ENCODE results near the gene CEBPB. TPM values are rescaled to one million over a fixed set of nuclear protein-coding genes. Genes with fewer than 3 reads are reported as not detected.

CEBPB gene
- 10 to 100 TPM; 28.9 to 40.1 TPM for total RNA-seq

- Mint-ChIP-seq H3K9me3 (ENCODE audit: low read depth) (no peaks in the 10 kb centered on the region), H3K27me3 (peaks cover 6% of the 10 kb centered on the region), H3K27ac (peak within 1 kb of the TSS; percentile 84), H3K4me3 (peak within 1 kb of the TSS; percentile 96), H3K36me3 (ENCODE audit: low read depth) (peaks cover 26% of the 10 kb centered on the region), H3K4me1 (peaks cover 20% of the 10 kb centered on the region)
- ChIA-PET POLR2A (interaction anchor here (0.5 to 0.9 kb wide), 2 partner anchors 248 to 357 kb away, joined by 3 to 8 read pairs; no protein-coding TSS in a partner anchor), CTCF (interaction anchor here (0.7 to 10.4 kb wide), 7 partner anchors 37 to 1303 kb away, joined by 3 to 158 read pairs (median 3); no protein-coding TSS in a partner anchor)
- DNase-seq (peak; percentile 93), ATAC-seq (peak; percentile 60)
- intact Hi-C loops (cut with DNase I, micrococcal nuclease) = loop anchor here (1.0 to 10.0 kb wide), 15 partner anchors 37 to 742 kb away; partner anchors contain the start of genes ADNP (in 1 of the 2), PARD6B (in 1 of the 2), PEDS1 (in 1 of the 2) and PTPN1 (in 1 of the 2)
Measured at GRCh38 chr20:50190251-50191064, at the start of gene CEBPB. TSS of gene CEBPB (plus strand) at chr20:50190830. CDS start at chr20:50191034, 204 bp downstream.

- DNase-seq (no peak), ATAC-seq (no peak)
- Mint-ChIP-seq H3K4me3 (no peak overlapping the region), H3K9me3 (ENCODE audit: low read depth) (no peaks in the 10 kb centered on the region), H3K27me3 (no peaks in the 10 kb centered on the region), H3K36me3 (ENCODE audit: low read depth) (peaks cover 37% of the 10 kb centered on the region), H3K27ac (no peak overlapping the region), H3K4me1 (peaks cover 26% of the 10 kb centered on the region)
- intact Hi-C loops (cut with DNase I, micrococcal nuclease) = no loop called here
- POLR2A ChIA-PET = no interaction called here
- CTCF ChIA-PET = no interaction called here
Measured at GRCh38 chr20:50141018-50141675, 49.5 kb upstream of the CEBPB start.

- peaks cover 36% of the 10 kb centered on the region for H3K36me3 Mint-ChIP-seq (ENCODE audit: low read depth)
- peaks cover 31% of the 10 kb centered on the region for H3K4me1 Mint-ChIP-seq
- H3K27me3 Mint-ChIP-seq = no peaks in the 10 kb centered on the region
- ATAC-seq = no peak
- intact Hi-C loops (cut with DNase I, micrococcal nuclease) = no loop called here
- POLR2A ChIA-PET = interaction anchor here (0.6 kb wide), 1 partner anchor 366 kb away, joined by 3 read pairs; no protein-coding TSS in a partner anchor
- H3K4me3 Mint-ChIP-seq = no peak overlapping the region
- CTCF ChIA-PET = interaction anchor here (0.6 to 1.8 kb wide), 3 partner anchors 20 to 444 kb away, joined by 3 to 10 read pairs (median 3); no protein-coding TSS in a partner anchor
- H3K9me3 Mint-ChIP-seq (ENCODE audit: low read depth) = no peaks in the 10 kb centered on the region
- H3K27ac Mint-ChIP-seq = no peak overlapping the region
- no peak for DNase-seq
Measured at GRCh38 chr20:50141811-50142561, 48.6 kb upstream of the CEBPB start.

DNA sequence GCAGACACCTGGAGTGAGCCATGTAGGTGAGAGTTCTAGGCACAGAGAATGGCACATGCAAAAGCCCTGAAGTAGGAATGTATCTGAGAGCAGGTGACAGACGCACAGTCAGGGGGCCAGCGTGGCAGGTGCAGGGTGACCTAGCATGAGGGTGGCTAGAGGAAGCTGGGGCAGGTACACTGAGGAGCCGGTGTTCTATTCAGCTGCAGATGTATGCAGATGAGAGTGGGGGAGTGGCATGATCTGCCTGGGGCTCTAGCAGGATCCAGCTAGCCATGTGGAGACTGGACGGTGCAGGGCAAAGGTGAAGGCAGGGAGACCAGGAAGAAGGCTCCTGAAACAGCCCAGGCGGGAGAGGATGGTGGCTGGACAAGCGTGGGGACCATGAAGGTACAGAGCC, 47.8 kb upstream of the CEBPB start:
- no peaks in the 10 kb centered on the region for H3K27me3 Mint-ChIP-seq
- H3K27ac Mint-ChIP-seq = peak overlapping the region; percentile 23
- DNase-seq (no peak), ATAC-seq (no peak)
- no peaks in the 10 kb centered on the region for H3K9me3 Mint-ChIP-seq (ENCODE audit: low read depth)
- CTCF ChIA-PET = interaction anchor here (0.6 to 1.8 kb wide), 3 partner anchors 20 to 444 kb away, joined by 3 to 10 read pairs (median 3); no protein-coding TSS in a partner anchor
- H3K4me3 Mint-ChIP-seq = no peak overlapping the region
- POLR2A ChIA-PET = no interaction called here
- peaks cover 31% of the 10 kb centered on the region for H3K4me1 Mint-ChIP-seq
- intact Hi-C loops (cut with DNase I, micrococcal nuclease) = no loop called here
- peaks cover 35% of the 10 kb centered on the region for H3K36me3 Mint-ChIP-seq (ENCODE audit: low read depth)

DNA sequence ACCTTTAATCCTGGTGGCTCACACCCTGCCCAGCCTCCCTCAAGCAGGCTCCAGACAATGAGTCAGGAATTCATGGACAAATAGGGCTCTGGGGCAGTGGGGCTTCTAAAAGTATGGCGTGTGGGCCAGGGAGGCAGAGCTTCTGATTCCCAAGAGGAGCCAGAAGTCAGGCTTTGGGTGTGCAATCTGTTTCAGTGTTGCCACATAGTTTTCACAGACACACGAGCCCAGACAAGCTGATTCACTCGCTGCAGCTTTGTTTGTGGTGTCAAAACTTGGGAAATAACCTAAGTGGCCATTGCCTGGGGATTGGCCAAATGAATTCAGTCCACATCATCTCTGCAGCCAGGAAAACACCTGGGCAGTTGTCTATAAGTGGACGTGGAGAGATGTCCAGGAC, 46.3 kb upstream of the CEBPB start:
- intact Hi-C loops (cut with DNase I, micrococcal nuclease) = no loop called here
- Mint-ChIP-seq H3K9me3 (ENCODE audit: low read depth) (no peaks in the 10 kb centered on the region), H3K27ac (no peak overlapping the region), H3K36me3 (ENCODE audit: low read depth) (peaks cover 36% of the 10 kb centered on the region), H3K4me1 (peaks cover 41% of the 10 kb centered on the region), H3K27me3 (no peaks in the 10 kb centered on the region), H3K4me3 (no peak overlapping the region)
- ATAC-seq (no peak), DNase-seq (no peak)
- ChIA-PET POLR2A (interaction anchor here (1.8 kb wide), 1 partner anchor 9 kb away, joined by 5 read pairs; the partner anchor contains the start of gene PEDS1), CTCF (interaction anchor here (0.6 to 0.9 kb wide), 4 partner anchors 10 to 225 kb away, joined by 3 to 8 read pairs (median 4); no protein-coding TSS in a partner anchor)

DNA sequence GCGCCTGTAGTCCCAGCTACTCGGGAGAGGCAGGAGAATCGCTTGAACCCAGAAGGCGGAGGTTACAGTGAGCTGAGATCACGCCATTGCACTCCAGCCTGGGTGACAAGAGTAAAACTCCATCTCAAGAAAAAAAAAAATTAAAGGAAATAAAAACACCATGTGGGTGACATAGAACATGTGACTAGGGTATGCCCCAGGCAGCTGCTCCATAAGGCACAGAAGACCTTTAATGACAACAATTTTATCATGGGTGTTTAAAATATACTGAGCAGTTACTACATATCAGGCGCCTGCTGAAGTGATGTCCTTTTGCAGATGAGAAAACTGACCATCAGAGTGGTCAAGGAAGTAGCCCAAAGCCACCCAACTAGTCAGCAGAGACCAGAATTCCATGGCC, 45.1 kb upstream of the CEBPB start:
- Mint-ChIP-seq H3K27ac (peak overlapping the region; percentile 97), H3K4me1 (peaks cover 48% of the 10 kb centered on the region), H3K36me3 (ENCODE audit: low read depth) (peaks cover 33% of the 10 kb centered on the region), H3K9me3 (ENCODE audit: low read depth) (no peaks in the 10 kb centered on the region), H3K27me3 (no peaks in the 10 kb centered on the region), H3K4me3 (no peak overlapping the region)
- no peak for ATAC-seq
- ChIA-PET CTCF (no interaction called here), POLR2A (interaction anchor here (1.8 kb wide), 1 partner anchor 8 kb away, joined by 5 read pairs; the partner anchor contains the start of gene PEDS1)
- intact Hi-C loops (cut with DNase I, micrococcal nuclease) = no loop called here
- DNase-seq = no peak

DNA sequence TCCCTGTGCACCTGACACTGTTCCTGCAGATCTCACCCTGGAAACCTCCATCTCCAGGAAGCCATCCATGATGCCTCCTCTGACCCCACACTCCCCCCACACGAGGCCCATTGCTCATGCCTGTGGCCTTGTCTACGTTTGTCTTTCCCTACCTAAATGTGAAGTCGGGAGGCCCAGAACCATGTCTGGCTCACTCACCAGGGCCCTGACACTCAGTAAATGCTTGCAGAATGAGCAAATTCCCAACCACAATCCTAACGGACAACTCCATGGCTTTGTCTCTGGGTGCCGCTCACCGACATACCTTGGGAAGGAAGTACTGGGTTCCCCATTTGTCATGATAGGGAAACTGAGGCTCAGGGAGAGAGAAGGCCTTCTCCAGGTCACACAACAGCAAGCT, 44.4 kb upstream of the CEBPB start:
- intact Hi-C loops (cut with DNase I, micrococcal nuclease) = no loop called here
- ATAC-seq (no peak), DNase-seq (no peak)
- H3K4me3 Mint-ChIP-seq = peak overlapping the region; percentile 66
- peaks cover 36% of the 10 kb centered on the region for H3K36me3 Mint-ChIP-seq (ENCODE audit: low read depth)
- peak overlapping the region; percentile 97 for H3K27ac Mint-ChIP-seq
- no peaks in the 10 kb centered on the region for H3K27me3 Mint-ChIP-seq
- CTCF ChIA-PET = interaction anchor here (0.7 kb wide), 1 partner anchor 287 kb away, joined by 3 read pairs; no protein-coding TSS in a partner anchor
- no peaks in the 10 kb centered on the region for H3K9me3 Mint-ChIP-seq (ENCODE audit: low read depth)
- peaks cover 53% of the 10 kb centered on the region for H3K4me1 Mint-ChIP-seq
- POLR2A ChIA-PET = interaction anchor here (0.6 kb wide), 1 partner anchor 20 kb away, joined by 3 read pairs; no protein-coding TSS in a partner anchor

DNA sequence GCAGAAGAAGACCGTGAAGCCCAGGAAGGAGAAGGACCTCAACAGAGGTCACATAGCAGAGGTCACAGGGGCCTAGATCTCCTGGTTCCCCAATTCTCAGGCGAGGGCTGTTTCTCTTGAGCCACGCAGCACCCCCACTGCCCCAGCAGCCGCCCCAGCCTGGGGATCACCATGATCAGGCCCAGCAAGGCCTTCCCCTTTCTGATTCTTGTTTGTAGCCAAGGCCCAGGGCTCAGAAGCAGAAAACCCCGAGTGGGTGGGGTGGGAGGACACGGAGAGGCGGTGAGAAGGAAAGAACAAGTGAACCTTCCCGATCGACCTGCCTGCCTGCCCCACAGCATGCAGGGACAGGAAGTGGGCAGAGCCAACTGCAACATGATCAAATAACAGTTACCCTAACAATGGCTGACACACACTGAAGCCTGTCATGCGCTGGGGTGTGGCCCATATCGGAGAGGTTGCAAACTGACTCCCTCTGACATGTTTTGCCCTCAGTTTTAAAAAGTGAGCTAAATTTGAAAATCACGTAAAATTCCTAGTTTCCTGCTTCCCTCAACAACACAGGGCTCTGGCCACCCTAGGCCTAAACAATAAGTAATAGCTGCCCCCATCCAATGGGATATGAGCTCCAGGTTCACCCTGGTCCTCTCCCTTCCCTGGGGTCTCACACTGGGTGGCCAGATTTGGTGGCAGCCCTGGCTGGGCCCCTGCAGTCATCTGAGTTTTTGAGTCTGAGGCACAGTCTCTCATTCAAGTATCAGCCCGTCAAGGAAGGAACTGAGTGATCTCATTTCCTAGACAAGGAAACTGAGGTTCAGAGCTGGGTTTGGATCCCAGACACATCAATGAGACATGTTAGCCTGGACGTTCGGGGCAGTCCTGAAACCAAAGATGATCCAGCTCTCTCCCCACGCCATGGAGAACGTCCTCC, 43.6 kb upstream of the CEBPB start:
- H3K4me1 Mint-ChIP-seq = peaks cover 58% of the 10 kb centered on the region
- peak overlapping the region; percentile 66 for H3K4me3 Mint-ChIP-seq
- CTCF ChIA-PET = interaction anchor here (0.7 to 1.9 kb wide), 8 partner anchors 10 to 331 kb away, joined by 3 to 11 read pairs (median 3); no protein-coding TSS in a partner anchor
- H3K36me3 Mint-ChIP-seq (ENCODE audit: low read depth) = peaks cover 33% of the 10 kb centered on the region
- intact Hi-C loops (cut with DNase I, micrococcal nuclease) = no loop called here
- POLR2A ChIA-PET = interaction anchor here (0.6 to 1.1 kb wide), 3 partner anchors 34 to 96 kb away, joined by 3 read pairs; partner anchors contain the start of gene UBE2V1
- no peaks in the 10 kb centered on the region for H3K27me3 Mint-ChIP-seq
- peak; percentile 87 for DNase-seq
- H3K9me3 Mint-ChIP-seq (ENCODE audit: low read depth) = no peaks in the 10 kb centered on the region
- ATAC-seq = peak; percentile 99
- H3K27ac Mint-ChIP-seq = peak overlapping the region; percentile 97

- Mint-ChIP-seq H3K4me1 (peaks cover 67% of the 10 kb centered on the region), H3K4me3 (no peak overlapping the region), H3K27ac (peak overlapping the region; percentile 37), H3K27me3 (no peaks in the 10 kb centered on the region), H3K9me3 (ENCODE audit: low read depth) (no peaks in the 10 kb centered on the region), H3K36me3 (ENCODE audit: low read depth) (peaks cover 20% of the 10 kb centered on the region)
- POLR2A ChIA-PET = no interaction called here
- ATAC-seq (no peak), DNase-seq (no peak)
- CTCF ChIA-PET = interaction anchor here (0.6 to 1.0 kb wide), 4 partner anchors 20 to 67 kb away, joined by 3 to 4 read pairs (median 3); no protein-coding TSS in a partner anchor
- intact Hi-C loops (cut with DNase I, micrococcal nuclease) = no loop called here
Measured at GRCh38 chr20:50149481-50150254, 41.0 kb upstream of the CEBPB start.

Data from activated CD4-positive, alpha-beta T cell treated with anti-CD3 and anti-CD28 coated beads for 36 hours (primary cell).